Muscle of back (tissue), 11 donors: ENCODE measurements around the gene ANKRD31. TPM values are rescaled to one million over a fixed set of nuclear protein-coding genes. Genes with fewer than 3 reads are reported as not detected.

ENCODE experiments used
- DNase-seq, 3 donors: peaks; one replicate each; pipeline versions ENCODE4 v3.0.0 to v3.0.0-alpha.2; 2013
- polyA plus RNA-seq, 10 donors: library from polyadenylated mRNA; unstranded; fragments of 120-200 nt; gene quantifications; one replicate each; pipeline ENCODE4 v1.2.1, GENCODE V29; 2013; ENCODE audit not compliant: insufficient read length in 10 of 10

The ANKRD31 gene
- polyA plus RNA-seq, 10 donors, result 0.08 to 0.32 (median 0.17) TPM

GRCh38 chr5:75042522-75042921 lies 194.2 kb downstream of the ANKRD31 start:
- DNase-seq, result no peak

- no peak for DNase-seq
Observed at GRCh38 chr5:75040973-75041372, 195.7 kb downstream of the ANKRD31 start.

GRCh38 chr5:75037106-75037505 lies 199.6 kb downstream of the ANKRD31 start:
- DNase-seq, result no peak

- DNase-seq, result no peak
Observed at GRCh38 chr5:75034137-75034739, 202.4 kb downstream of the ANKRD31 start.

GRCh38 chr5:75031366-75031765 lies 205.3 kb downstream of the ANKRD31 start:
- DNase-seq, result no peak

- no peak for DNase-seq
Observed at GRCh38 chr5:75028090-75028489, 208.6 kb downstream of the ANKRD31 start.

- DNase-seq, result no peak
Observed at GRCh38 chr5:75023368-75024159, 213.1 kb downstream of the ANKRD31 start.

- DNase-seq, result no peak
Observed at GRCh38 chr5:75021800-75022199, 214.9 kb downstream of the ANKRD31 start.

GRCh38 chr5:75021219-75021618 lies 215.5 kb downstream of the ANKRD31 start:
- no peak for DNase-seq

- no peak for DNase-seq
Observed at GRCh38 chr5:75020016-75020656, 216.5 kb downstream of the ANKRD31 start.

- DNase-seq, result no peak
Observed at GRCh38 chr5:75018805-75019587, 217.7 kb downstream of the ANKRD31 start.

Other genes starting within 250 kb of the ANKRD31 start
- gene GCNT4, start 184.3 kb downstream of the ANKRD31 start, polyA plus RNA-seq, result under 1 TPM; 0.05 to 0.95 (median 0.12) TPM
- 10 to 100 TPM; 19.9 to 50.7 (median 29.7) TPM for gene HMGCR, start 100.3 kb upstream of the ANKRD31 start, polyA plus RNA-seq